ENCODE measurements around the gene EPHA6.

DNA sequence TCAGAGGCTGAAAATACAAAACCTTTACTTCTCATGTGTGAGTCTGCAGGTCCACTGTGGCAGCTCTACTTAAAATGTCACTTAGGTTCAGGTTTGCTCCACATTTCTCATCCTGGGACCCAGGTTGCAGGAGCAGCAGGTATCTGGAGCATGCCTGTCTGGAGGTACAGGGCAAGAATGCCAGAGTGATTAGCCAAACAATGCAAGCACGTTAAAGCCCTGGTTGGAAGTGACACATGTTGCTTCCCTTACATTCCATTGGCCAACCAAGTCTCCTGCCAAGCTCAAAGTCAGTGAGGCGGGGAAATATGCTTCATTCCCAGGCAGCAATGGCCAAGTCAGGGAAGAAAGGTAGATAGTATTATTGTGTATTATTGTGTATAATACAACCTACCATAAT lies 873.3 kb downstream of the EPHA6 start:
- TF ChIP-seq, protein P1, sequence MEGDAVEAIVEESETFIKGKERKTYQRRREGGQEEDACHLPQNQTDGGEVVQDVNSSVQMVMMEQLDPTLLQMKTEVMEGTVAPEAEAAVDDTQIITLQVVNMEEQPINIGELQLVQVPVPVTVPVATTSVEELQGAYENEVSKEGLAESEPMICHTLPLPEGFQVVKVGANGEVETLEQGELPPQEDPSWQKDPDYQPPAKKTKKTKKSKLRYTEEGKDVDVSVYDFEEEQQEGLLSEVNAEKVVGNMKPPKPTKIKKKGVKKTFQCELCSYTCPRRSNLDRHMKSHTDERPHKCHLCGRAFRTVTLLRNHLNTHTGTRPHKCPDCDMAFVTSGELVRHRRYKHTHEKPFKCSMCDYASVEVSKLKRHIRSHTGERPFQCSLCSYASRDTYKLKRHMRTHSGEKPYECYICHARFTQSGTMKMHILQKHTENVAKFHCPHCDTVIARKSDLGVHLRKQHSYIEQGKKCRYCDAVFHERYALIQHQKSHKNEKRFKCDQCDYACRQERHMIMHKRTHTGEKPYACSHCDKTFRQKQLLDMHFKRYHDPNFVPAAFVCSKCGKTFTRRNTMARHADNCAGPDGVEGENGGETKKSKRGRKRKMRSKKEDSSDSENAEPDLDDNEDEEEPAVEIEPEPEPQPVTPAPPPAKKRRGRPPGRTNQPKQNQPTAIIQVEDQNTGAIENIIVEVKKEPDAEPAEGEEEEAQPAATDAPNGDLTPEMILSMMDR (IDR thresholded peaks at IDR 0.05) = no peak
- no peak for TF ChIP-seq POLR2A (IDR thresholded peaks at IDR 0.05)
